ENCODE data around the gene MYRIP.

Gene MYRIP

GRCh38 chr3:40254891-40255290 lies 445.5 kb downstream of the MYRIP start:
- H3K9me3 ChIP-seq (ENCODE audit: control insufficient read depth, low read length), result no peaks in the 10 kb centered on the region
- no peak overlapping the region for H3K9ac ChIP-seq
- H3K36me3 ChIP-seq (ENCODE audit: control insufficient read depth, insufficient read depth, low read length), result no peaks in the 10 kb centered on the region
- no peak overlapping the region for H3K4me3 ChIP-seq (ENCODE audit: low read depth, low read length)
- H3K79me2 ChIP-seq, result no peaks in the 10 kb centered on the region
- no peak overlapping the region for H2AFZ ChIP-seq
- no peaks in the 10 kb centered on the region for H3K27me3 ChIP-seq (ENCODE audit: control insufficient read depth, insufficient read depth, low read length)
- H3K4me1 ChIP-seq, result no peaks in the 10 kb centered on the region
- H3K4me2 ChIP-seq (ENCODE audit: low read length), result no peak overlapping the region
- H3K27ac ChIP-seq, result no peak overlapping the region
- TF ChIP-seq CTCF (IDR thresholded peaks at IDR 0.05), result no peak

GRCh38 chr3:40255532-40255931 lies 446.1 kb downstream of the MYRIP start:
- Histone ChIP-seq H3K4me1 (no peaks in the 10 kb centered on the region), H3K9me3 (ENCODE audit: control insufficient read depth, low read length) (no peaks in the 10 kb centered on the region), H3K9ac (no peak overlapping the region), H3K36me3 (ENCODE audit: control insufficient read depth, insufficient read depth, low read length) (no peaks in the 10 kb centered on the region), H3K27ac (no peak overlapping the region), H3K27me3 (ENCODE audit: control insufficient read depth, insufficient read depth, low read length) (no peaks in the 10 kb centered on the region), H3K4me3 (ENCODE audit: low read depth, low read length) (no peak overlapping the region), H2AFZ (no peak overlapping the region), H3K4me2 (ENCODE audit: low read length) (no peak overlapping the region), H3K79me2 (no peaks in the 10 kb centered on the region)
- no peak for TF ChIP-seq CTCF (IDR thresholded peaks at IDR 0.05)

- Histone ChIP-seq H3K9me3 (ENCODE audit: control insufficient read depth, low read length) (no peaks in the 10 kb centered on the region), H3K27ac (no peak overlapping the region), H3K36me3 (ENCODE audit: control insufficient read depth, insufficient read depth, low read length) (no peaks in the 10 kb centered on the region), H3K79me2 (no peaks in the 10 kb centered on the region), H3K4me2 (ENCODE audit: low read length) (no peak overlapping the region), H3K4me3 (ENCODE audit: low read depth, low read length) (no peak overlapping the region), H2AFZ (no peak overlapping the region), H3K27me3 (ENCODE audit: control insufficient read depth, insufficient read depth, low read length) (no peaks in the 10 kb centered on the region), H3K9ac (no peak overlapping the region), H3K4me1 (no peaks in the 10 kb centered on the region)
- TF ChIP-seq CTCF (IDR thresholded peaks at IDR 0.05), result no peak
Measured at GRCh38 chr3:40258064-40258463, 448.7 kb downstream of the MYRIP start.

- H3K4me2 ChIP-seq (ENCODE audit: low read length), result no peak overlapping the region
- H3K9me3 ChIP-seq (ENCODE audit: control insufficient read depth, low read length), result no peaks in the 10 kb centered on the region
- H3K9ac ChIP-seq, result no peak overlapping the region
- no peak overlapping the region for H3K4me3 ChIP-seq (ENCODE audit: low read depth, low read length)
- no peaks in the 10 kb centered on the region for H3K79me2 ChIP-seq
- no peak for TF ChIP-seq CTCF (IDR thresholded peaks at IDR 0.05)
- H3K4me1 ChIP-seq, result no peaks in the 10 kb centered on the region
- no peak overlapping the region for H3K27ac ChIP-seq
- H3K27me3 ChIP-seq (ENCODE audit: control insufficient read depth, insufficient read depth, low read length), result no peaks in the 10 kb centered on the region
- no peak overlapping the region for H2AFZ ChIP-seq
- no peaks in the 10 kb centered on the region for H3K36me3 ChIP-seq (ENCODE audit: control insufficient read depth, insufficient read depth, low read length)
Measured at GRCh38 chr3:40258555-40258954, 449.1 kb downstream of the MYRIP start.

- Histone ChIP-seq H3K9ac (no peak overlapping the region), H3K4me2 (ENCODE audit: low read length) (no peak overlapping the region), H2AFZ (no peak overlapping the region), H3K4me1 (no peaks in the 10 kb centered on the region), H3K9me3 (ENCODE audit: control insufficient read depth, low read length) (no peaks in the 10 kb centered on the region), H3K27ac (no peak overlapping the region), H3K36me3 (ENCODE audit: control insufficient read depth, insufficient read depth, low read length) (no peaks in the 10 kb centered on the region), H3K79me2 (no peaks in the 10 kb centered on the region), H3K4me3 (ENCODE audit: low read depth, low read length) (no peak overlapping the region), H3K27me3 (ENCODE audit: control insufficient read depth, insufficient read depth, low read length) (no peaks in the 10 kb centered on the region)
- TF ChIP-seq CTCF (IDR thresholded peaks at IDR 0.05), result no peak
Measured at GRCh38 chr3:40262331-40262730, 452.9 kb downstream of the MYRIP start.
